ENCODE results near the gene SSH2. TPM values are rescaled to one million over a fixed set of nuclear protein-coding genes. Genes with fewer than 3 reads are reported as not detected.

SSH2 gene
- total and polyA plus RNA-seq, 2 of the 13 experiments (the other 11 are each of a cell fraction or from before 2014, with no cell fraction given): 6.0 to 6.4 TPM

GRCh38 chr17:29927546-29927945, 2.5 kb downstream of the SSH2 start (continued):
- no peak for TF ChIP-seq ATF2 (CRISPR knock-in tag; IDR thresholded peaks at IDR 0.05)

GRCh38 chr17:29924786-29925185, 5.2 kb downstream of the SSH2 start:
- in situ Hi-C loops (cut with HindIII; ENCODE audit: extremely low pct_ligation_motif_present, low pct_unique_long_range_greater_than_20kb): no loop called here
- 100% methylated on average over 1 of the region's 1 CpG for WGBS (ENCODE audit: low lambda C conversion rate)
- BruUV-seq (replicated peaks): no TSS peak
- Histone ChIP-seq H3K79me2 (ENCODE audit: insufficient read depth, low read length) (peaks cover 40% of the 10 kb centered on the region), H3K9me3 (ENCODE audit: low read length) (no peaks in the 10 kb centered on the region), H3K9ac (ENCODE audit: insufficient read depth, low read depth, low read length) (no peak overlapping the region), H4K20me1 (ENCODE audit: insufficient read depth, low read length) (no peaks in the 10 kb centered on the region; the same call in 1 of the 2 replicates), H3K27me3 (ENCODE audit: control insufficient read depth in 1 of 2, insufficient read depth in 2 of 2, low read length in 2 of 2) (no peaks in the 10 kb centered on the region; a peak in 1 of 5 replicates), H2AFZ (ENCODE audit: low read length) (no peak overlapping the region), H3K4me2 (ENCODE audit: low read depth, low read length) (no peak overlapping the region), H3K4me1 (ENCODE audit: insufficient read depth, low read length) (peaks cover 24% of the 10 kb centered on the region), H3K27ac (ENCODE audit: extremely low read length, insufficient read depth, low read length) (no peak overlapping the region), H3K4me3 (replicated peaks in 1 of 3; ENCODE audit: insufficient read depth in 1 of 3, low read depth in 2 of 3, low read length in 3 of 3) (no peak overlapping the region), H3K36me3 (replicated peaks in 1 of 2; ENCODE audit: control insufficient read depth in 1 of 2, insufficient read depth in 2 of 2, low read length in 2 of 2) (no peaks in the 10 kb centered on the region)
- FAIRE-seq (no peak), ATAC-seq (no peak), DNase-seq (ENCODE audit: low spot score) (no peak)
- TF ChIP-seq NFE2L1 (CRISPR knock-in tag; IDR thresholded peaks at IDR 0.05; ENCODE audit: borderline replicate concordance): no peak
- no peak for TF ChIP-seq RBM39 (IDR thresholded peaks at IDR 0.05; ENCODE audit: low read depth, low read length, poor library complexity, severe bottlenecking)
- TF ChIP-seq ZNF7 (CRISPR knock-in tag; IDR thresholded peaks at IDR 0.05): no peak
- TF ChIP-seq ZNF382 (CRISPR knock-in tag; IDR thresholded peaks at IDR 0.05; ENCODE audit: borderline replicate concordance): no peak
- no peak for TF ChIP-seq ZNF331 (CRISPR knock-in tag; IDR thresholded peaks at IDR 0.05)
- TF ChIP-seq HOXA9 (CRISPR knock-in tag; IDR thresholded peaks at IDR 0.05; ENCODE audit: borderline replicate concordance): no peak
- no peak for TF ChIP-seq ZBTB10 (CRISPR knock-in tag; IDR thresholded peaks at IDR 0.05; ENCODE audit: borderline replicate concordance)
- no peak for TF ChIP-seq TBP (CRISPR knock-in tag; IDR thresholded peaks at IDR 0.05)
- no peak for TF ChIP-seq PCBP1 (IDR thresholded peaks at IDR 0.05; ENCODE audit: borderline replicate concordance, low read depth, low read length)
- TF ChIP-seq PRMT3 (CRISPR knock-in tag; IDR thresholded peaks at IDR 0.05; ENCODE audit: borderline replicate concordance, low read depth): no peak
- TF ChIP-seq MLLT10 (CRISPR knock-in tag; IDR thresholded peaks at IDR 0.05): no peak
- no peak for TF ChIP-seq ZBTB1 (CRISPR knock-in tag; IDR thresholded peaks at IDR 0.05; ENCODE audit: borderline replicate concordance)
- no peak for TF ChIP-seq TEF (CRISPR knock-in tag; IDR thresholded peaks at IDR 0.05)
- no peak for TF ChIP-seq GPN1 (CRISPR knock-in tag; IDR thresholded peaks at IDR 0.05; ENCODE audit: borderline replicate concordance)
- TF ChIP-seq ZNF746 (CRISPR knock-in tag; IDR thresholded peaks at IDR 0.05): no peak
- no peak for TF ChIP-seq DBP (CRISPR knock-in tag; IDR thresholded peaks at IDR 0.05; ENCODE audit: not compliant biosample characterization)
- TF ChIP-seq ZNF703 (CRISPR knock-in tag; IDR thresholded peaks at IDR 0.05; ENCODE audit: borderline replicate concordance): no peak
- ChIA-PET POLR2A (no interaction called here), CTCF (ENCODE audit: low intra/inter-chr PET ratio, low total read pairs) (no interaction called here)
- intact Hi-C loops (cut with micrococcal nuclease; ENCODE audit: unreplicated experiment): loop anchor here (5.0 kb wide), 1 partner anchor 32 kb away; no protein-coding TSS in a partner anchor

All from HepG2 (cell line).